Muscle layer of duodenum (tissue), 2 donors: ENCODE results near the gene RGL3.
"Not testable (repeated sequence)": the region's sequence is repeated elsewhere in the genome, so short reads cannot be mapped to it uniquely, and the experiment has no call there.

ENCODE experiments used
- H3K27ac ChIP-seq: one replicate; pipeline ENCODE4 v1.7.0; 2013; ENCODE audit warnings: mild to moderate bottlenecking, low read length
- H3K27me3 ChIP-seq: one replicate; pipeline ENCODE4 v1.7.0; 2013; ENCODE audit warnings: low read depth, mild to moderate bottlenecking, control low read depth, low read length
- H3K36me3 ChIP-seq, 2 donors: one replicate each; pipeline ENCODE4 v1.7.0; 2013; ENCODE audit warnings: low read length in 2 of 2, control low read depth in 1 of 2, mild to moderate bottlenecking in 1 of 2; ENCODE audit not compliant: insufficient read depth in 2 of 2, control insufficient read depth in 1 of 2
- H3K4me1 ChIP-seq, 2 donors: one replicate each; pipeline ENCODE4 v1.7.0; 2013; ENCODE audit warnings: low read length in 2 of 2, mild to moderate bottlenecking in 2 of 2, control low read depth in 1 of 2, moderate library complexity in 1 of 2; ENCODE audit not compliant: insufficient read depth in 2 of 2, control insufficient read depth in 1 of 2
- H3K4me3 ChIP-seq, 2 donors: one replicate each; pipeline ENCODE4 v1.7.0; 2013; ENCODE audit warnings: low read length in 2 of 2, low read depth in 1 of 2, mild to moderate bottlenecking in 1 of 2
- H3K9me3 ChIP-seq, 2 donors: one replicate each; pipeline ENCODE4 v1.7.0; 2013; ENCODE audit warnings: low read length in 2 of 2, control low read depth in 1 of 2, mild to moderate bottlenecking in 1 of 2; ENCODE audit not compliant: control insufficient read depth in 1 of 2
- donor health status: healthy.

Gene RGL3

DNA sequence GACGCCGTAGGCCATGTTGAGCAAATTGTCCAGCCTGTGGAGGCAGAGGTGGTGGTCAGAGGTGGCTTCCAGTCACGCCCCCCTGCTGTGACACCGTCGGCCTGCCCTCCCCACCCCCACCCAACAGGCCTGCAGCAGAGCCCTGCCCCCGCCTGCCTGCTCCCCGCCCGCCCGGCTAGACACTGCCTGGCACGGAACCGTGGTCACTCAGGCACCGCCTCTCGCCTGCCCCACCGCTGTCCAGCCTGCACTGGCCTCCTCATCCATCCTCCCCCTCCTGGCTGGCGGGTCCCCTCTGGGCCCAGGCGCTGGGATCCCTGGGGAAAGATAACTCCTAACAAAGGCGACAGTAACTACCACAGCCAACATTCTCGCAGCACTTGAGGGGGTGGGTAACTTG lies 38.0 kb upstream of the RGL3 start:
- H3K36me3 ChIP-seq = no peaks in the 10 kb centered on the region
- H3K27me3 ChIP-seq = no peaks in the 10 kb centered on the region
- H3K4me3 ChIP-seq = no peak overlapping the region
- H3K4me1 ChIP-seq = no peaks in the 10 kb centered on the region
- no peak overlapping the region for H3K27ac ChIP-seq
- H3K9me3 ChIP-seq = no peaks in the 10 kb centered on the region

DNA sequence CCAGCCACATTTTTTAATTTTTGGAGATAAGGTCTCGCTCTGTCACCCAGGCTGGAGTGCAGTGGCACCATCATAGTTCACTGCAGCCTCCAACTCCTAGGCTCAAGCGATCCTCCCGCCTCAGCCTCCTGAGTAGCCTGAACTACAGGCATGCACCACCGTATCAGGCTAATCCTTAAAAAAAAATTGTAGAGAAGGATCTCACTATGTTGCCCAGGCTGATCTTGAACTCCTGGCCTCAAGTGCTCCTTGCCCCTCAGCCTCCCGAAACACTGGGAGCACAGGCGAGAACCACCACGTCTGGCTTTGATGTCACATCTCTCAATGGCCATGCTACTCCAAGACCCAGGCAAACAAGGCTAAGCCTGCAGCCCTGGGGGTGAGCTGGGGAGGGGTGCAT lies 37.5 kb upstream of the RGL3 start:
- Histone ChIP-seq H3K27me3 (no peaks in the 10 kb centered on the region), H3K27ac (no peak overlapping the region), H3K4me1 (peaks cover 0 to 2% of the 10 kb centered on the region in 2 donors), H3K9me3 (no peaks in the 10 kb centered on the region), H3K4me3 (no peak overlapping the region), H3K36me3 (no peaks in the 10 kb centered on the region)

- H3K9me3 ChIP-seq, H3K27ac ChIP-seq, H3K36me3 ChIP-seq, H3K27me3 ChIP-seq, H3K4me3 ChIP-seq, H3K4me1 ChIP-seq: not testable (repeated sequence)
Observed at GRCh38 chr19:11455233-11455554, 36.1 kb upstream of the RGL3 start.

- no peak overlapping the region for H3K4me3 ChIP-seq
- H3K27me3 ChIP-seq = no peaks in the 10 kb centered on the region
- H3K9me3 ChIP-seq = no peaks in the 10 kb centered on the region
- peaks cover 0 to 13% of the 10 kb centered on the region in 2 donors for H3K36me3 ChIP-seq
- H3K27ac ChIP-seq = no peak overlapping the region
- H3K4me1 ChIP-seq = peaks cover 0 to 5% of the 10 kb centered on the region in 2 donors
Observed at GRCh38 chr19:11453468-11454341, 34.6 kb upstream of the RGL3 start.

DNA sequence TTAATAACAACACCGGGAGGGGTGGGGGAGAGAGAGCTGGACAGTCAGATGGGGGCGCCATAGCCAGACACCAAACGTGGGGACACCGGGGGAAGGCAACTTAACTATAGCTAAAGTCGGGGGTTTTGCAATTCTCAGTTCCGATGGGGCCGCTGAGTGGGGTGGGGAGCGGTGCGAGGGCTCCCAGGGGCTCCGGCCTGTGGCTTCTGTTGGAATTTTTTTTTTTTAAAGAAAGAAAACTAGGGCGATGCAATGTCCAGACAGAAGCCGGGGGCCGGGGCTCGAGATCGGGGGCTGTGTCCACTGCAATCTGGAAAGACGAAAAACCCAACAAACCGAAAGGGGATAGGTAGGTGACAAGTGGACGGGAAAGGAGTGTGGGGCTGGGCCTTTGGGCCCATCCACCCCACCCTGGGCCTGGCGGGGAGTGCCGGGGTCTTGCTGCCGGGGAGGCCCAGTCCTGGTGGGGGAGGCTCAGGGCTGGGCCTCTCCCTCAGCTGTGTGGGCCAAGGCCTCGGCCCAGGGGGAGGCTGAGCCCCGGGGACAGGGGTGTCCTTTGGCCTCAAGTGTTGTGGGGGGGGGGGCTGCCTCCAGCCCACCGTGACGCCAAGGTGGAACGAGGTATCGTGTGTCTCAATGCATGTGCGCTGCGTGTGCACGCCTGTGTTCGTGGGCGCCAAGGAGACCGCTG lies 33.7 kb upstream of the RGL3 start:
- Histone ChIP-seq H3K4me3 (no peak overlapping the region), H3K9me3 (no peaks in the 10 kb centered on the region), H3K27me3 (no peaks in the 10 kb centered on the region), H3K27ac (no peak overlapping the region), H3K4me1 (peaks cover 0 to 5% of the 10 kb centered on the region in 2 donors), H3K36me3 (peaks cover 0 to 22% of the 10 kb centered on the region in 2 donors)

DNA sequence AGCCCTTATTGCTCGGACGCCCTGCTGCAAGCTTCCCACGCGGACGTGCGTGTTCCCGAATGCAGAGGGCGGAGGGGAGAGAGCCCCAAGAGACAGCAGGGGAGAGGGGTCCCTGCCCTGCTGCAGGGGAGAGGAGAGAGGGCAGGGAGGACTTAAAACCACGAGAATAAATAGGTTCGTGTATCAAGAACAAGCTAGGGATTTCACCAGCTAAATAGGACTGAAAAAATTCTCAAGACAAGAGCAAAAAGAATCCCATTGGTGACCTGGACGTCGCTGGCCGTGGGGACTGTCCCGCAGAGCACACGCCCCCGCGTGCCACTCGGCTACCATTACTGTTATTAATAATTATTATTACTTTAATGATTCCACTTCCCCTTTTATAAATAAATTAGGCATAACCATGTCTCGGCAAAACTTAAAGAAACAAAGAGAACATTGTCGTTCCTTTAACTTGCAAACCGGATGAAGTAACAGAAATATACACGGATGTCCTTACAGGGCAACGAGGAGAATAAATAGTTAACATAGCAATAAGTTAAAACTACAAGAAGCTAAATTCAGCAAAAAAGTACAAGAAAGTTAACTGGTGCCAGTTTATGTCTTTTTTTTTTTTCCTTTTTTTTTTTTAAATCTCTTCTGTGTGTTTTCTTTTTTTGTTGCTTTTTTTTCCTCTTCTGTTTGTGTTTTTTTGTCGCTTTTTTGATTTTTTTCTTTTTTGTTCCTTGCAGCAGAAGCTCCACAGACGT lies 32.9 kb upstream of the RGL3 start:
- H3K27me3 ChIP-seq = no peaks in the 10 kb centered on the region
- H3K9me3 ChIP-seq = no peaks in the 10 kb centered on the region
- H3K27ac ChIP-seq = no peak overlapping the region
- peaks cover 0 to 30% of the 10 kb centered on the region in 2 donors for H3K36me3 ChIP-seq
- H3K4me1 ChIP-seq = peaks cover 0 to 5% of the 10 kb centered on the region in 2 donors
- H3K4me3 ChIP-seq = no peak overlapping the region

DNA sequence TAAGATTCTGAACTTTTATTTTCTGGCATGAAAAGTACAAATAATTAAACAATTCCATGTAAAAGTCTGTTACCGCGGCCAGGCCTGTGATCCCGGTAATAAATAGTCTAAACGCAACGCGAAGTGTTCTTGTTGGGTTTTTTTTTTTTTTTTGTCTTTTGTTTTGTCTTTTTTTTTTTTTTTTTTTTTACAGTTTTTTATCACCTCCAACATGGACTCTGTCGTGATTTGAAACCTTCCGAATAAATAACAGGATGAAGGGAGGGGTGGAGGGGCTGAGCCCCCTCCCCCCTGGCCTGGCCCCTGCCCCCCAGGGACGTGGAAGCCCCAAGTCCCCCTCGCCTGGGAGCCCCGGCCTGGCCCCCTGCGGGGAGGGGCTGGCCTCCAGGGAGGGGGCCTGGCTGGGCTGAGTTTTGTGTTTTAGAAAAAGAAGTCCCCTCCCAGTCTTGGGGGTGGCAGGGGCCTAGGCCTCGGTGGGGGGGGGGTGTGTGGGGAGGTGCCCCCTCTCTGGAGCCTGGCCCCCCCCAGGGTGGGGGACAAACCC lies 32.3 kb upstream of the RGL3 start:
- Histone ChIP-seq H3K4me3 (no peak overlapping the region), H3K4me1 (peaks cover 0 to 5% of the 10 kb centered on the region in 2 donors), H3K27ac (no peak overlapping the region), H3K9me3 (no peaks in the 10 kb centered on the region), H3K36me3 (peaks cover 0 to 35% of the 10 kb centered on the region in 2 donors), H3K27me3 (no peaks in the 10 kb centered on the region)

DNA sequence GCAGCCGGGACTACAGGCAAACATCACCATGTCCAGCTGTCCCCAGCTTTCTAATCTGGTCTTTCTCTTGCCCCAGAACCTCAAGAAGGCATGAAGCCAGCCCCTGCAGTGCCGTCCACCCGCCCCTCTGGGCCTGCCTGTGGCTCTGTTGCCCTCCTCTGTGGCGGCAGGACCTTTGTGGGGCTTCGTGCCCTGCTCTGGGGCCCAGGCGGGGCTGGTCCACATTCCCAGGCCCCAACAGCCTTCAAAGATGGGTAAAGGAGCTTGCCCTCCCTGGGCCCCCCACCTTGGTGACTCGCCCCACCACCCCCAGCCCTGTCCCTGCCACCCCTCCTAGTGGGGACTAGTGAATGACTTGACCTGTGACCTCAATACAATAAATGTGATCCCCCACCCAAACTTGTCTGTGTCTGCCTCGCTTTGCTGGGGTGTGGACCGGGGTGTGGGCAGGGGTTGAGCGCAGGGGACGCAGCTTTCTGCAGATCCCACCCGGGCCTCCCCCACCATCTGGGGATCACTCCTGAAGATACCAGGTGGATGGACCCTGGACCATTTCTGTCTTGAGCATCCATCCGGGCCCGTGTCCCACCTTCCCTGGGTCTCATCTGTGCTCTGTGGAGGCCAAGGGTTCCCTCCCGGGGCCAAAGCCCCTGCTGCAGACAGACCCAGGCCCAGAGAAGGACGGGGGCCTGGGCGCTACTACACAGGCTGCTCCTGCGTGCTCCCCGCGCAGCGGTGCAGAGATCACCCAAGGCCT lies 31.6 kb upstream of the RGL3 start:
- H3K4me3 ChIP-seq = no peak overlapping the region
- peaks cover 0 to 40% of the 10 kb centered on the region in 2 donors for H3K36me3 ChIP-seq
- H3K9me3 ChIP-seq = no peaks in the 10 kb centered on the region
- peaks cover 0 to 5% of the 10 kb centered on the region in 2 donors for H3K4me1 ChIP-seq
- H3K27ac ChIP-seq = no peak overlapping the region
- no peaks in the 10 kb centered on the region for H3K27me3 ChIP-seq

- no peaks in the 10 kb centered on the region for H3K27me3 ChIP-seq
- no peaks in the 10 kb centered on the region for H3K9me3 ChIP-seq
- no peak overlapping the region for H3K4me3 ChIP-seq
- H3K36me3 ChIP-seq = peaks cover 5 to 55% of the 10 kb centered on the region in 2 donors
- H3K4me1 ChIP-seq = peaks cover 0 to 5% of the 10 kb centered on the region in 2 donors
- no peak overlapping the region for H3K27ac ChIP-seq
Observed at GRCh38 chr19:11448923-11449554, 29.9 kb upstream of the RGL3 start.

DNA sequence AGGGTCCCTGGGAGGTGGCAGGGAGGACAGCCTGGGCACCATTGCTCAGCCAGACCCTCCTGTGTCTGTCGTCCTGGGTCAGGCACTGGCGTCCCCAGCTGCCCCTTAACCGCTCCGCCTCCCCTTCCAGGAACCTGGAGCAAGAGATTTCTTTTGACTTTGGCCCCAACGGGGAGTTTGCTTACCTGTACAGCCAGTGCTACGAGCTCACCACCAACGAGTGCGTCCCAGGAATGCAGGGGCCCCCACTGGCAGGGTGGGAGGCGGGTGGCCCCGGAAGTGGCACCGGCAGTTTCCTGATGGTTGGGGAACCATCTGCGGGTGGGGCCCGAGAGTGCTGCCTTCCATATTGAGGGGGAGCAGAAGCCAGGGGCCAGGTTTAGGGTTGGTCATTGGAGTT lies 29.3 kb upstream of the RGL3 start:
- no peaks in the 10 kb centered on the region for H3K27me3 ChIP-seq
- no peaks in the 10 kb centered on the region for H3K9me3 ChIP-seq
- peaks cover 7 to 60% of the 10 kb centered on the region in 2 donors for H3K36me3 ChIP-seq
- H3K27ac ChIP-seq = no peak overlapping the region
- peaks cover 0 to 5% of the 10 kb centered on the region in 2 donors for H3K4me1 ChIP-seq
- no peak overlapping the region for H3K4me3 ChIP-seq
